HG02763 (cell line): ENCODE data around the gene LTBP1.
"Not testable (repeated sequence)": the region's sequence is repeated elsewhere in the genome, so short reads cannot be mapped to it uniquely, and the experiment has no call there.

Experiments used
- ATAC-seq: cut with Tn5 transposase; IDR thresholded peaks from one replicate; pipeline ENCODE4 v1.9.1; 2021; ENCODE audit warnings: mild to moderate bottlenecking, moderate library complexity; ENCODE audit not compliant: unreplicated experiment

Gene LTBP1

GRCh38 chr2:33441235-33441810, 494.6 kb downstream of the LTBP1 start:
- ATAC-seq, result no peak

GRCh38 chr2:33442052-33442451, 495.3 kb downstream of the LTBP1 start:
- ATAC-seq, result not testable (repeated sequence)

GRCh38 chr2:33442528-33443079, 495.9 kb downstream of the LTBP1 start:
- ATAC-seq, result no peak

GRCh38 chr2:33443274-33443829, 496.6 kb downstream of the LTBP1 start:
- no peak for ATAC-seq

- no peak for ATAC-seq
Observed at GRCh38 chr2:33444967-33445366, 498.2 kb downstream of the LTBP1 start.

GRCh38 chr2:33448220-33448899, 501.6 kb downstream of the LTBP1 start:
- no peak for ATAC-seq
